ENCODE measurements around the gene ZNF883.
"Not testable (repeated sequence)": the region's sequence is repeated elsewhere in the genome, so short reads cannot be mapped to it uniquely, and the experiment has no call there.

ZNF883 gene

GRCh38 chr9:113011911-113012381 lies at the start of gene ZNF883:
Gene ZNF883 (minus strand): TSS chr9:113012192.
- peak in 1 of 3 donors; percentile 1 for DNase-seq (ENCODE audit: low read depth in 3 of 3, low spot score in 1 of 3)

- not testable (repeated sequence) for DNase-seq (ENCODE audit: low read depth in 3 of 3, low spot score in 1 of 3)
Observed at GRCh38 chr9:113061072-113061850, 49.3 kb upstream of the ZNF883 start.

- not testable (repeated sequence) for DNase-seq (ENCODE audit: low read depth in 3 of 3, low spot score in 1 of 3)
Observed at GRCh38 chr9:113059581-113060284, 47.7 kb upstream of the ZNF883 start.

GRCh38 chr9:113057193-113057592 lies 45.2 kb upstream of the ZNF883 start:
- no peak for DNase-seq (ENCODE audit: low read depth in 3 of 3, low spot score in 1 of 3)

GRCh38 chr9:113056191-113057106 lies 44.5 kb upstream of the ZNF883 start, which contains the start of gene ZFP37:
Gene ZFP37 (minus strand): TSS chr9:113056724. CDS start chr9:113056688, 36 bp downstream.
- peak; percentile 17 to 65 (median 50) for DNase-seq (ENCODE audit: low read depth in 3 of 3, low spot score in 1 of 3)

- DNase-seq (ENCODE audit: low read depth in 3 of 3, low spot score in 1 of 3) = no peak
Observed at GRCh38 chr9:113042884-113043657, 31.1 kb upstream of the ZNF883 start.

GRCh38 chr9:113026200-113026599 lies 14.2 kb upstream of the ZNF883 start:
- no peak for DNase-seq (ENCODE audit: low read depth in 3 of 3, low spot score in 1 of 3)

GRCh38 chr9:113018247-113018646 lies 6.3 kb upstream of the ZNF883 start:
- no peak for DNase-seq (ENCODE audit: low read depth in 3 of 3, low spot score in 1 of 3)

GRCh38 chr9:113012492-113012891 lies 500 bp upstream of the ZNF883 start:
- DNase-seq (ENCODE audit: low read depth in 3 of 3, low spot score in 1 of 3) = no peak

GRCh38 chr9:113005777-113006176 lies 6.2 kb downstream of the ZNF883 start:
- no peak for DNase-seq (ENCODE audit: low read depth in 3 of 3, low spot score in 1 of 3)

- no peak for DNase-seq (ENCODE audit: low read depth in 3 of 3, low spot score in 1 of 3)
Observed at GRCh38 chr9:112997236-112997941, 14.6 kb downstream of the ZNF883 start.

- no peak for DNase-seq (ENCODE audit: low read depth in 3 of 3, low spot score in 1 of 3)
Observed at GRCh38 chr9:112971415-112971814, 40.6 kb downstream of the ZNF883 start.

GRCh38 chr9:112970939-112971338 lies 41.1 kb downstream of the ZNF883 start:
- DNase-seq (ENCODE audit: low read depth in 3 of 3, low spot score in 1 of 3) = no peak

GRCh38 chr9:112969730-112970129 lies 42.3 kb downstream of the ZNF883 start:
- no peak for DNase-seq (ENCODE audit: low read depth in 3 of 3, low spot score in 1 of 3)

- no peak for DNase-seq (ENCODE audit: low read depth in 3 of 3, low spot score in 1 of 3)
Observed at GRCh38 chr9:112955550-112955949, 56.4 kb downstream of the ZNF883 start.

- DNase-seq (ENCODE audit: low read depth in 3 of 3, low spot score in 1 of 3) = no peak
Observed at GRCh38 chr9:112945620-112946208, 66.3 kb downstream of the ZNF883 start.

GRCh38 chr9:112939418-112939817 lies 72.6 kb downstream of the ZNF883 start:
- no peak for DNase-seq (ENCODE audit: low read depth in 3 of 3, low spot score in 1 of 3)

- DNase-seq (ENCODE audit: low read depth in 3 of 3, low spot score in 1 of 3) = no peak
Observed at GRCh38 chr9:112933696-112934095, 78.3 kb downstream of the ZNF883 start.

- DNase-seq (ENCODE audit: low read depth in 3 of 3, low spot score in 1 of 3) = no peak
Observed at GRCh38 chr9:112925058-112925641, 86.8 kb downstream of the ZNF883 start.

Measured in stimulated activated CD4-positive, alpha-beta T cell treated with anti-CD3 and anti-CD28 coated beads, TNF-alpha, amount 100 ng/mL, for 1 hour (primary cell).